C4-2B (cell line): ENCODE data around the gene LSM4.

Experiments
- CTCF ChIP-seq: fragments of 450-650 bp; conservative IDR thresholded peaks from 2 replicates; pipeline ENCODE4 v1.5.1; 2017; ENCODE audit warnings: mild to moderate bottlenecking
- ZFX ChIP-seq: fragments of 450-650 bp; IDR thresholded peaks from 2 replicates; pipeline ENCODE4 v1.6.1; 2017

- TF ChIP-seq CTCF (no peak), ZFX (no peak)
Observed at GRCh38 chr19:18348171-18348570, 25.3 kb upstream of the LSM4 start.
